ENCODE data around the gene CCNJL. TPM values are rescaled to one million over a fixed set of nuclear protein-coding genes. Genes with fewer than 3 reads are reported as not detected.

Gene CCNJL
- total and polyA plus RNA-seq, 2 experiments from 2014 or later, result 28.4 to 29.2 TPM

DNA sequence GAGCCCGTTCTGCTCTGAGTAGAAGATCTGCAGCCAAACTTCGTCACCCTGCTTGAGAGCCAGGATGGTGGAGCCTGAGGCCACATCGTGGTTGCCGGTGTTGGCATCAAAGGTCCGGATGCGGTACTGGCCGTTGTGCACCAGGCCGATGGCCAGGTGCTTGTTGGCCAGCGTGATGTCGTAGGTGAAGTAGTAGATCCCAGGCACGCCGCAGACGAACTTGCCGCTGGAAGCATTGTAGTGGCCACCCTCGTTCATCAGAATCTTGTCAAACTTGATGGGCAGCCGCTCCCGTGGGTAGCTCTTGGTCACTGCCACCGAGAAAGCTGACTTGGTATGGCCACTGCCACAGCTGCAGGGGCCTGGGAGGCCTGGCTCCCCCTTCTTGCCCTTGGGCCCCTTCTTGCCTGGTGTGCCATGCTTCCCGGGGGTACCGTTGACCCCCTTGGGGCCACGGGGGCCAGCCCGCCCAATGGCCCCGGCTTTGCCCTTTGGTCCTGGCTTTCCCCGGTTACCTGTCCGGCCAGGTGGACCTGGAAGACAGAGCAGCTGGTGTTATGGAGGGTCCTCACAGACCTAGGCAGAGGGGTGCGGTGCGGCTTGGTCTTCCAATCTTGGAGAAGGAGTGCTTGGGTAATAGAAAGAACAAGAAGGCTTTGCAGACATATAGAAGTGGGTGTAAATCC is 37.0 kb upstream of the CCNJL start (continued):
- TF ChIP-seq, protein P1, sequence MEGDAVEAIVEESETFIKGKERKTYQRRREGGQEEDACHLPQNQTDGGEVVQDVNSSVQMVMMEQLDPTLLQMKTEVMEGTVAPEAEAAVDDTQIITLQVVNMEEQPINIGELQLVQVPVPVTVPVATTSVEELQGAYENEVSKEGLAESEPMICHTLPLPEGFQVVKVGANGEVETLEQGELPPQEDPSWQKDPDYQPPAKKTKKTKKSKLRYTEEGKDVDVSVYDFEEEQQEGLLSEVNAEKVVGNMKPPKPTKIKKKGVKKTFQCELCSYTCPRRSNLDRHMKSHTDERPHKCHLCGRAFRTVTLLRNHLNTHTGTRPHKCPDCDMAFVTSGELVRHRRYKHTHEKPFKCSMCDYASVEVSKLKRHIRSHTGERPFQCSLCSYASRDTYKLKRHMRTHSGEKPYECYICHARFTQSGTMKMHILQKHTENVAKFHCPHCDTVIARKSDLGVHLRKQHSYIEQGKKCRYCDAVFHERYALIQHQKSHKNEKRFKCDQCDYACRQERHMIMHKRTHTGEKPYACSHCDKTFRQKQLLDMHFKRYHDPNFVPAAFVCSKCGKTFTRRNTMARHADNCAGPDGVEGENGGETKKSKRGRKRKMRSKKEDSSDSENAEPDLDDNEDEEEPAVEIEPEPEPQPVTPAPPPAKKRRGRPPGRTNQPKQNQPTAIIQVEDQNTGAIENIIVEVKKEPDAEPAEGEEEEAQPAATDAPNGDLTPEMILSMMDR (conservative IDR thresholded peaks at IDR 0.05; ENCODE audit: low read depth in 2 of 2), result no peak
- no peak for TF ChIP-seq ZNF114 (CRISPR knock-in tag; IDR thresholded peaks at IDR 0.05)
- no peak for TF ChIP-seq ETS1 (IDR thresholded peaks at IDR 0.05)
- no peak for TF ChIP-seq CREB1 (CRISPR knock-in tag; IDR thresholded peaks at IDR 0.05; ENCODE audit: low read depth)
- TF ChIP-seq, protein P2, sequence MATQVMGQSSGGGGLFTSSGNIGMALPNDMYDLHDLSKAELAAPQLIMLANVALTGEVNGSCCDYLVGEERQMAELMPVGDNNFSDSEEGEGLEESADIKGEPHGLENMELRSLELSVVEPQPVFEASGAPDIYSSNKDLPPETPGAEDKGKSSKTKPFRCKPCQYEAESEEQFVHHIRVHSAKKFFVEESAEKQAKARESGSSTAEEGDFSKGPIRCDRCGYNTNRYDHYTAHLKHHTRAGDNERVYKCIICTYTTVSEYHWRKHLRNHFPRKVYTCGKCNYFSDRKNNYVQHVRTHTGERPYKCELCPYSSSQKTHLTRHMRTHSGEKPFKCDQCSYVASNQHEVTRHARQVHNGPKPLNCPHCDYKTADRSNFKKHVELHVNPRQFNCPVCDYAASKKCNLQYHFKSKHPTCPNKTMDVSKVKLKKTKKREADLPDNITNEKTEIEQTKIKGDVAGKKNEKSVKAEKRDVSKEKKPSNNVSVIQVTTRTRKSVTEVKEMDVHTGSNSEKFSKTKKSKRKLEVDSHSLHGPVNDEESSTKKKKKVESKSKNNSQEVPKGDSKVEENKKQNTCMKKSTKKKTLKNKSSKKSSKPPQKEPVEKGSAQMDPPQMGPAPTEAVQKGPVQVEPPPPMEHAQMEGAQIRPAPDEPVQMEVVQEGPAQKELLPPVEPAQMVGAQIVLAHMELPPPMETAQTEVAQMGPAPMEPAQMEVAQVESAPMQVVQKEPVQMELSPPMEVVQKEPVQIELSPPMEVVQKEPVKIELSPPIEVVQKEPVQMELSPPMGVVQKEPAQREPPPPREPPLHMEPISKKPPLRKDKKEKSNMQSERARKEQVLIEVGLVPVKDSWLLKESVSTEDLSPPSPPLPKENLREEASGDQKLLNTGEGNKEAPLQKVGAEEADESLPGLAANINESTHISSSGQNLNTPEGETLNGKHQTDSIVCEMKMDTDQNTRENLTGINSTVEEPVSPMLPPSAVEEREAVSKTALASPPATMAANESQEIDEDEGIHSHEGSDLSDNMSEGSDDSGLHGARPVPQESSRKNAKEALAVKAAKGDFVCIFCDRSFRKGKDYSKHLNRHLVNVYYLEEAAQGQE (IDR thresholded peaks at IDR 0.05; ENCODE audit: unreplicated experiment), result no peak
- no peak for TF ChIP-seq EZH2 (IDR thresholded peaks at IDR 0.05; ENCODE audit: low read depth, unreplicated experiment)

- Histone ChIP-seq H3K27ac (ENCODE audit: low read depth) (no peak overlapping the region), H3K36me3 (ENCODE audit: insufficient read depth) (no peaks in the 10 kb centered on the region), H4K20me1 (replicated peaks; ENCODE audit: insufficient read depth) (no peaks in the 10 kb centered on the region), H3K9me2 (ENCODE audit: insufficient read depth) (no peaks in the 10 kb centered on the region), H3K79me2 (replicated peaks; ENCODE audit: insufficient read depth) (no peaks in the 10 kb centered on the region), H3K4me2 (no peak overlapping the region), H3K27me3 (ENCODE audit: insufficient read depth) (no peaks in the 10 kb centered on the region), H3K4me3 (no peak overlapping the region), H2AFZ (peak overlapping the region; percentile 56; the same call in 1 of the 2 replicates), H3K4me1 (ENCODE audit: insufficient read depth) (no peaks in the 10 kb centered on the region), H3F3A (replicated peaks; ENCODE audit: low read depth) (no peaks in the 10 kb centered on the region)
- H3K36me3 Mint-ChIP-seq (ENCODE audit: low read depth), result no peaks in the 10 kb centered on the region
- H3K27me3 Mint-ChIP-seq (ENCODE audit: insufficient read depth, low read depth, poor library complexity), result peaks cover 4% of the 10 kb centered on the region
- peaks cover 7% of the 10 kb centered on the region for H3K4me1 Mint-ChIP-seq
- no peaks in the 10 kb centered on the region for H3K9me3 Mint-ChIP-seq
- H3K4me3 Mint-ChIP-seq, result no peak overlapping the region
- no peak for ATAC-seq
- H3K27ac Mint-ChIP-seq, result no peak overlapping the region
- peak; percentile 25 for DNase-seq (ENCODE audit: low spot score)
- TF ChIP-seq, protein P1 (conservative IDR thresholded peaks at IDR 0.05; ENCODE audit: low read depth in 2 of 2), result no peak
- TF ChIP-seq, protein P3, sequence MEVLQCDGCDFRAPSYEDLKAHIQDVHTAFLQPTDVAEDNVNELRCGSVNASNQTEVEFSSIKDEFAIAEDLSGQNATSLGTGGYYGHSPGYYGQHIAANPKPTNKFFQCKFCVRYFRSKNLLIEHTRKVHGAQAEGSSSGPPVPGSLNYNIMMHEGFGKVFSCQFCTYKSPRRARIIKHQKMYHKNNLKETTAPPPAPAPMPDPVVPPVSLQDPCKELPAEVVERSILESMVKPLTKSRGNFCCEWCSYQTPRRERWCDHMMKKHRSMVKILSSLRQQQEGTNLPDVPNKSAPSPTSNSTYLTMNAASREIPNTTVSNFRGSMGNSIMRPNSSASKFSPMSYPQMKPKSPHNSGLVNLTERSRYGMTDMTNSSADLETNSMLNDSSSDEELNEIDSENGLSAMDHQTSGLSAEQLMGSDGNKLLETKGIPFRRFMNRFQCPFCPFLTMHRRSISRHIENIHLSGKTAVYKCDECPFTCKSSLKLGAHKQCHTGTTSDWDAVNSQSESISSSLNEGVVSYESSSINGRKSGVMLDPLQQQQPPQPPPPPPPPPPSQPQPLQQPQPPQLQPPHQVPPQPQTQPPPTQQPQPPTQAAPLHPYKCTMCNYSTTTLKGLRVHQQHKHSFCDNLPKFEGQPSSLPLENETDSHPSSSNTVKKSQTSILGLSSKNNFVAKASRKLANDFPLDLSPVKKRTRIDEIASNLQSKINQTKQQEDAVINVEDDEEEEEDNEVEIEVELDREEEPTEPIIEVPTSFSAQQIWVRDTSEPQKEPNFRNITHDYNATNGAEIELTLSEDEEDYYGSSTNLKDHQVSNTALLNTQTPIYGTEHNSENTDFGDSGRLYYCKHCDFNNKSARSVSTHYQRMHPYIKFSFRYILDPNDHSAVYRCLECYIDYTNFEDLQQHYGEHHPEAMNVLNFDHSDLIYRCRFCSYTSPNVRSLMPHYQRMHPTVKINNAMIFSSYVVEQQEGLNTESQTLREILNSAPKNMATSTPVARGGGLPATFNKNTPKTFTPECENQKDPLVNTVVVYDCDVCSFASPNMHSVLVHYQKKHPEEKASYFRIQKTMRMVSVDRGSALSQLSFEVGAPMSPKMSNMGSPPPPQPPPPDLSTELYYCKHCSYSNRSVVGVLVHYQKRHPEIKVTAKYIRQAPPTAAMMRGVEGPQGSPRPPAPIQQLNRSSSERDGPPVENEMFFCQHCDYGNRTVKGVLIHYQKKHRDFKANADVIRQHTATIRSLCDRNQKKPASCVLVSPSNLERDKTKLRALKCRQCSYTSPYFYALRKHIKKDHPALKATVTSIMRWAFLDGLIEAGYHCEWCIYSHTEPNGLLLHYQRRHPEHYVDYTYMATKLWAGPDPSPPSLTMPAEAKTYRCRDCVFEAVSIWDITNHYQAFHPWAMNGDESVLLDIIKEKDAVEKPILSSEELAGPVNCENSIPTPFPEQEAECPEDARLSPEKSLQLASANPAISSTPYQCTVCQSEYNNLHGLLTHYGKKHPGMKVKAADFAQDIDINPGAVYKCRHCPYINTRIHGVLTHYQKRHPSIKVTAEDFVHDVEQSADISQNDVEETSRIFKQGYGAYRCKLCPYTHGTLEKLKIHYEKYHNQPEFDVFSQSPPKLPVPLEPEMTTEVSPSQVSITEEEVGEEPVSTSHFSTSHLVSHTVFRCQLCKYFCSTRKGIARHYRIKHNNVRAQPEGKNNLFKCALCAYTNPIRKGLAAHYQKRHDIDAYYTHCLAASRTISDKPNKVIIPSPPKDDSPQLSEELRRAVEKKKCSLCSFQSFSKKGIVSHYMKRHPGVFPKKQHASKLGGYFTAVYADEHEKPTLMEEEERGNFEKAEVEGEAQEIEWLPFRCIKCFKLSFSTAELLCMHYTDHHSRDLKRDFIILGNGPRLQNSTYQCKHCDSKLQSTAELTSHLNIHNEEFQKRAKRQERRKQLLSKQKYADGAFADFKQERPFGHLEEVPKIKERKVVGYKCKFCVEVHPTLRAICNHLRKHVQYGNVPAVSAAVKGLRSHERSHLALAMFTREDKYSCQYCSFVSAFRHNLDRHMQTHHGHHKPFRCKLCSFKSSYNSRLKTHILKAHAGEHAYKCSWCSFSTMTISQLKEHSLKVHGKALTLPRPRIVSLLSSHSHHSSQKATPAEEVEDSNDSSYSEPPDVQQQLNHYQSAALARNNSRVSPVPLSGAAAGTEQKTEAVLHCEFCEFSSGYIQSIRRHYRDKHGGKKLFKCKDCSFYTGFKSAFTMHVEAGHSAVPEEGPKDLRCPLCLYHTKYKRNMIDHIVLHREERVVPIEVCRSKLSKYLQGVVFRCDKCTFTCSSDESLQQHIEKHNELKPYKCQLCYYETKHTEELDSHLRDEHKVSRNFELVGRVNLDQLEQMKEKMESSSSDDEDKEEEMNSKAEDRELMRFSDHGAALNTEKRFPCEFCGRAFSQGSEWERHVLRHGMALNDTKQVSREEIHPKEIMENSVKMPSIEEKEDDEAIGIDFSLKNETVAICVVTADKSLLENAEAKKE (CRISPR knock-in tag; IDR thresholded peaks at IDR 0.05), result no peak
- TF ChIP-seq NANOG (IDR thresholded peaks at IDR 0.05; ENCODE audit: borderline replicate concordance) (no peak), JUNB (IDR thresholded peaks at IDR 0.05; ENCODE audit: unreplicated experiment) (no peak)
These were observed 35.7 kb upstream of the CCNJL start for GRCh38 chr5:160348080-160348479.
